Fibroblast of lung (primary cell): ENCODE results near the gene MEMO1.

ENCODE experiments used
- EZH2 ChIP-seq: IDR thresholded peaks from 2 replicates; pipeline ENCODE4 v1.5.1; 2012; ENCODE audit warnings: low read length, control low read depth, mild to moderate bottlenecking; ENCODE audit errors: missing control alignments
- TF ChIP-seq, protein P1 (sequence below), 2 donors: IDR thresholded peaks in 1 of 2; conservative IDR thresholded peaks in 1 of 2; 1 replicate in 1 of 2; 2 replicates in 1 of 2; pipeline ENCODE4 v1.5.1; 2011 to 2012; ENCODE audit warnings: low read length in 2 of 2, control low read depth in 1 of 2, inconsistent platforms in 1 of 2, low read depth in 1 of 2, mild to moderate bottlenecking in 1 of 2

GRCh38 chr2:31979956-31980355 is 30.9 kb downstream of the MEMO1 start:
- TF ChIP-seq, protein P1, sequence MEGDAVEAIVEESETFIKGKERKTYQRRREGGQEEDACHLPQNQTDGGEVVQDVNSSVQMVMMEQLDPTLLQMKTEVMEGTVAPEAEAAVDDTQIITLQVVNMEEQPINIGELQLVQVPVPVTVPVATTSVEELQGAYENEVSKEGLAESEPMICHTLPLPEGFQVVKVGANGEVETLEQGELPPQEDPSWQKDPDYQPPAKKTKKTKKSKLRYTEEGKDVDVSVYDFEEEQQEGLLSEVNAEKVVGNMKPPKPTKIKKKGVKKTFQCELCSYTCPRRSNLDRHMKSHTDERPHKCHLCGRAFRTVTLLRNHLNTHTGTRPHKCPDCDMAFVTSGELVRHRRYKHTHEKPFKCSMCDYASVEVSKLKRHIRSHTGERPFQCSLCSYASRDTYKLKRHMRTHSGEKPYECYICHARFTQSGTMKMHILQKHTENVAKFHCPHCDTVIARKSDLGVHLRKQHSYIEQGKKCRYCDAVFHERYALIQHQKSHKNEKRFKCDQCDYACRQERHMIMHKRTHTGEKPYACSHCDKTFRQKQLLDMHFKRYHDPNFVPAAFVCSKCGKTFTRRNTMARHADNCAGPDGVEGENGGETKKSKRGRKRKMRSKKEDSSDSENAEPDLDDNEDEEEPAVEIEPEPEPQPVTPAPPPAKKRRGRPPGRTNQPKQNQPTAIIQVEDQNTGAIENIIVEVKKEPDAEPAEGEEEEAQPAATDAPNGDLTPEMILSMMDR (conservative IDR thresholded peaks at IDR 0.05 in 1 of 2, IDR thresholded peaks at IDR 0.05 in 1 of 2; ENCODE audit: low read depth in 1 of 2, low read length in 2 of 2): no peak
- no peak for TF ChIP-seq EZH2
